Activated B cell treated with CpG ODN at 0.5 μM for 24 hours (primary cell): ENCODE results near the gene SPG21. TPM values are rescaled to one million over a fixed set of nuclear protein-coding genes. Genes with fewer than 3 reads are reported as not detected.

ENCODE experiments used
- ATAC-seq: fragments of 200-7000 bp; cut with Tn5 transposase; one replicate; pipeline ENCODE4 v1.10.0; 2021; ENCODE audit warnings: low read depth, mild to moderate bottlenecking, moderate library complexity
- CTCF ChIA-PET: fragments of 350-600 bp; sonication (Branson Sonifier 250); formaldehyde crosslinking; loops from one replicate; lab custom pipeline; 2021; ENCODE audit warnings: antibody characterized with exemption; lab: Charles Lee
- POLR2A ChIA-PET: fragments of 350-600 bp; sonication (Branson Sonifier 250); formaldehyde crosslinking; loops from one replicate; lab custom pipeline; 2021; ENCODE audit warnings: antibody characterized with exemption; lab: Charles Lee
- DNase-seq: peaks from one replicate; pipeline ENCODE4 v3.0.0; 2022
- H3K27ac Mint-ChIP-seq: one replicate; pipeline ENCODE4 v1.8.0; 2020; ENCODE audit warnings: mixed read lengths
- H3K27me3 Mint-ChIP-seq: one replicate; pipeline ENCODE4 v1.8.0; 2021; ENCODE audit warnings: mixed read lengths
- H3K36me3 Mint-ChIP-seq: one replicate; pipeline ENCODE4 v1.8.0; 2021; ENCODE audit warnings: low read depth, mixed read lengths
- H3K4me1 Mint-ChIP-seq: one replicate; pipeline ENCODE4 v1.8.0; 2021; ENCODE audit warnings: mixed read lengths
- H3K4me3 Mint-ChIP-seq: one replicate; pipeline ENCODE4 v1.8.0; 2020; ENCODE audit warnings: mild to moderate bottlenecking, mixed read lengths
- H3K9me3 Mint-ChIP-seq: one replicate; pipeline ENCODE4 v1.8.0; 2020; ENCODE audit warnings: mixed read lengths
- CTCF ChIP-seq: fragments of 200-600 bp; IDR thresholded peaks from one replicate; pipeline ENCODE4 v1.8.0; 2022; ENCODE audit warnings: antibody characterized with exemption, mild to moderate bottlenecking
- intact Hi-C: fragments of 100-400 bp; cut with micrococcal nuclease; formaldehyde crosslinking; loops from one replicate; pipeline ENCODE4 v1.15.1; 2024
- total RNA-seq: library from RNA; stranded (reverse); gene quantifications from 2 replicates; pipeline ENCODE4 v1.2.3, GENCODE V29; 2022

Gene SPG21
- total RNA-seq, 1 donor from 2014 or later, result 75.7 TPM

GRCh38 chr15:65034719-65035118 is 45.0 kb upstream of the SPG21 start:
- peaks cover 7% of the 10 kb centered on the region for H3K27me3 Mint-ChIP-seq
- H3K9me3 Mint-ChIP-seq, result no peaks in the 10 kb centered on the region
- H3K4me1 Mint-ChIP-seq, result peaks cover 7% of the 10 kb centered on the region
- ChIA-PET POLR2A (interaction anchor here (1.2 to 1.7 kb wide), 4 partner anchors 9 to 270 kb away, joined by 4 to 9 read pairs (median 5); partner anchors contain the start of gene RNU5B-1), CTCF (interaction anchor here (1.1 to 1.8 kb wide), 5 partner anchors 38 to 270 kb away, joined by 3 to 6 read pairs (median 4); partner anchors contain the start of gene RNU5B-1)
- H3K27ac Mint-ChIP-seq, result no peak overlapping the region
- TF ChIP-seq CTCF, result no peak
- no peak for ATAC-seq
- DNase-seq, result no peak
- no peaks in the 10 kb centered on the region for H3K36me3 Mint-ChIP-seq
- intact Hi-C loops, result no loop called here
- H3K4me3 Mint-ChIP-seq, result no peak overlapping the region

- intact Hi-C loops, result loop anchor here (1.0 to 2.0 kb wide), 7 partner anchors 16 to 352 kb away; no protein-coding TSS in a partner anchor
- Mint-ChIP-seq H3K4me1 (peaks cover 9% of the 10 kb centered on the region), H3K36me3 (no peaks in the 10 kb centered on the region), H3K27ac (no peak overlapping the region), H3K9me3 (no peaks in the 10 kb centered on the region), H3K27me3 (peaks cover 7% of the 10 kb centered on the region), H3K4me3 (no peak overlapping the region)
- TF ChIP-seq CTCF, result no peak
- CTCF ChIA-PET, result interaction anchor here (0.8 to 1.8 kb wide), 7 partner anchors 39 to 271 kb away, joined by 3 to 7 read pairs (median 4); partner anchors contain the start of genes PARP16 and RNU5B-1
- POLR2A ChIA-PET, result interaction anchor here (0.7 to 1.7 kb wide), 5 partner anchors 10 to 350 kb away, joined by 4 to 9 read pairs (median 5); partner anchors contain the start of gene RNU5B-1
- DNase-seq (no peak), ATAC-seq (no peak)
These were observed 44.0 kb upstream of the SPG21 start for GRCh38 chr15:65033659-65034269.

- H3K27ac Mint-ChIP-seq, result peak overlapping the region; percentile 6
- H3K4me3 Mint-ChIP-seq, result peak overlapping the region; percentile 35
- H3K9me3 Mint-ChIP-seq, result no peaks in the 10 kb centered on the region
- CTCF ChIA-PET, result interaction anchor here (1.0 to 1.5 kb wide), 3 partner anchors 45 to 265 kb away, joined by 3 to 7 read pairs (median 6); partner anchors contain the start of gene PARP16
- DNase-seq, result peak; percentile 39
- POLR2A ChIA-PET, result interaction anchor here (1.5 to 1.7 kb wide), 2 partner anchors 265 to 272 kb away, joined by 5 read pairs; partner anchors contain the start of gene RNU5B-1
- H3K4me1 Mint-ChIP-seq, result peaks cover 17% of the 10 kb centered on the region
- peaks cover 7% of the 10 kb centered on the region for H3K27me3 Mint-ChIP-seq
- ATAC-seq, result peak; percentile 52
- H3K36me3 Mint-ChIP-seq, result no peaks in the 10 kb centered on the region
- no peak for TF ChIP-seq CTCF
- intact Hi-C loops, result loop anchor here (1.0 to 2.0 kb wide), 7 partner anchors 16 to 352 kb away; no protein-coding TSS in a partner anchor
These were observed 43.3 kb upstream of the SPG21 start for GRCh38 chr15:65032801-65033537.

- intact Hi-C loops, result loop anchor here (1.0 kb wide), 2 partner anchors 39 to 275 kb away; partner anchors contain the start of gene RNU5B-1
- Mint-ChIP-seq H3K4me1 (peaks cover 23% of the 10 kb centered on the region), H3K9me3 (no peaks in the 10 kb centered on the region), H3K4me3 (peak overlapping the region; percentile 85), H3K27ac (no peak overlapping the region), H3K27me3 (peaks cover 7% of the 10 kb centered on the region), H3K36me3 (peaks cover 17% of the 10 kb centered on the region)
- ChIA-PET CTCF (no interaction called here), POLR2A (no interaction called here)
- TF ChIP-seq CTCF, result no peak
- ATAC-seq, result no peak
- no peak for DNase-seq
These were observed 40.1 kb upstream of the SPG21 start for GRCh38 chr15:65029736-65030208.
